ENCODE measurements around the gene ATP10A.

Gene ATP10A

GRCh38 chr15:25670025-25670554 is 193.0 kb downstream of the ATP10A start:
- Histone ChIP-seq H3K4me3 (peak overlapping the region; percentile 69), H3K36me3 (ENCODE audit: insufficient read depth, low read length) (no peaks in the 10 kb centered on the region), H3K27ac (peak overlapping the region; percentile 42; the same call in 1 of the 2 replicates), H3K9me3 (ENCODE audit: low read depth, low read length) (no peaks in the 10 kb centered on the region), H3K9ac (ENCODE audit: insufficient read length) (no peak overlapping the region)
- DNase-seq (ENCODE audit: low read depth, low spot score) = no peak
- TF ChIP-seq POLR2AphosphoS5 (IDR thresholded peaks at IDR 0.05; ENCODE audit: borderline replicate concordance, low read depth, low read length) = no peak
- no peak for TF ChIP-seq EZH2 (IDR thresholded peaks at IDR 0.05)
- TF ChIP-seq FOXP2 (optimal IDR thresholded peaks at IDR 0.05; ENCODE audit: control extremely low read depth, extremely low read length, insufficient read depth) = no peak

- Histone ChIP-seq H3K4me3 (no peak overlapping the region), H3K9me3 (ENCODE audit: low read depth, low read length) (no peaks in the 10 kb centered on the region), H3K9ac (ENCODE audit: insufficient read length) (no peak overlapping the region), H3K36me3 (ENCODE audit: insufficient read depth, low read length) (no peaks in the 10 kb centered on the region), H3K27ac (no peak overlapping the region)
- TF ChIP-seq FOXP2 (optimal IDR thresholded peaks at IDR 0.05; ENCODE audit: control extremely low read depth, extremely low read length, insufficient read depth) (no peak), EZH2 (IDR thresholded peaks at IDR 0.05) (no peak), POLR2AphosphoS5 (IDR thresholded peaks at IDR 0.05; ENCODE audit: borderline replicate concordance, low read depth, low read length) (no peak)
- no peak for DNase-seq (ENCODE audit: low read depth, low spot score)
Observed at GRCh38 chr15:25668901-25669300, 194.2 kb downstream of the ATP10A start.

DNA sequence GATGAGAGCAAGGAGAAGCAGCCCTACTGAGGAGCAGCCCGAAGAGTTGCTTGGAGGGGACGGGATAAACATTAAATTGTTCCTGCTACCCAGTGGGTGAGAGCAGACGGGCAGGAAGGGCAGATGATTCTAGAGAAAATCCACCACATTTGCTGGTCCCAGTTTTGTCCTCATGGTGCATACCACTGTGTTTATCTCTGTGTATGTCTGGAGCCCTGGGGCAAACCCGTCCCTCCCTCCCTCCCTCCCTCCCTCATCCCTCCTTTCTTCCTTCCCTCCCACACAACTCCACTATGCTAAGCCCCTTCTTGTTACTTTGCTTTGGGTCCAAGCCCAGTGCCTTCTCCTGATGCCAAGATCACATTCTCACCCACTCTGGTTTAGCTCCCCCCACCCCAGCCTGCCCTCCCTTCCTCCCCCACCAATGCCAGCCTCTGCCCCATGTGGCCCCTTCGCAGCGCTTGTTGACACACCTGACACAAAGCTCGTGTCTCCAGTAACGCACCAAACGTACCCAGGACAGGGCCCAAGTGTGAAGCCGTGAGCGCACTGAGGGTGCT is 194.8 kb downstream of the ATP10A start:
- no peak for DNase-seq (ENCODE audit: low read depth, low spot score)
- H3K9ac ChIP-seq (ENCODE audit: insufficient read length) = no peak overlapping the region

GRCh38 chr15:25667829-25668228 is 195.3 kb downstream of the ATP10A start:
- DNase-seq (ENCODE audit: low read depth, low spot score) = no peak
- TF ChIP-seq EZH2 (IDR thresholded peaks at IDR 0.05) (no peak), POLR2AphosphoS5 (IDR thresholded peaks at IDR 0.05; ENCODE audit: borderline replicate concordance, low read depth, low read length) (no peak), FOXP2 (optimal IDR thresholded peaks at IDR 0.05; ENCODE audit: control extremely low read depth, extremely low read length, insufficient read depth) (no peak)
- Histone ChIP-seq H3K4me3 (no peak overlapping the region), H3K27ac (no peak overlapping the region), H3K36me3 (ENCODE audit: insufficient read depth, low read length) (no peaks in the 10 kb centered on the region), H3K9ac (ENCODE audit: insufficient read length) (no peak overlapping the region), H3K9me3 (ENCODE audit: low read depth, low read length) (no peaks in the 10 kb centered on the region)

More for the DNA sequence above, 194.8 kb downstream of the ATP10A start:
- no peak for TF ChIP-seq EZH2 (IDR thresholded peaks at IDR 0.05)
- no peak for TF ChIP-seq POLR2AphosphoS5 (IDR thresholded peaks at IDR 0.05; ENCODE audit: borderline replicate concordance, low read depth, low read length)
- TF ChIP-seq FOXP2 (optimal IDR thresholded peaks at IDR 0.05; ENCODE audit: control extremely low read depth, extremely low read length, insufficient read depth) = no peak
- Histone ChIP-seq H3K36me3 (ENCODE audit: insufficient read depth, low read length) (no peaks in the 10 kb centered on the region), H3K4me3 (no peak overlapping the region), H3K27ac (no peak overlapping the region), H3K9me3 (ENCODE audit: low read depth, low read length) (no peaks in the 10 kb centered on the region)

DNA sequence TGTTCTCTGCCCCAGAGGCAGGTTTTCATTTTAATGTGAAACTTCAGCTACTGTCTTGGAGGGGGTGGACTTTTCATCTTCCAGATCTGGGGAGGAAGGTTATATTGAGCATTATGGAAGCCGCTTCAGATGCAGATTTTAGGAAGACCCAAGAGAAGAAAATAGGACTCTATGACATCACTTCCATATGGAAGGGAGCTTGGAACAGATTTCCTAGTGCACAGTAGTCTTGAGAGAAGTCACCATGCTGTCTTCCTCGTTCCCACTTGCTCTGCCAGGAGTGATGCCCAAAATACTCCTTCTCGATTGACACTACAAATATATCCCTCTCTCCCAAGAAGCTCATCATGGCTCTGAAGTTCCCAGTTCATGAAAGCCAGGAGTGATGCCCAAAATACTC is 197.2 kb downstream of the ATP10A start:
- Histone ChIP-seq H3K4me3 (no peak overlapping the region), H3K36me3 (ENCODE audit: insufficient read depth, low read length) (no peaks in the 10 kb centered on the region), H3K9me3 (ENCODE audit: low read depth, low read length) (no peaks in the 10 kb centered on the region), H3K9ac (ENCODE audit: insufficient read length) (no peak overlapping the region), H3K27ac (no peak overlapping the region)
- no peak for DNase-seq (ENCODE audit: low read depth, low spot score)
- no peak for TF ChIP-seq EZH2 (IDR thresholded peaks at IDR 0.05)
- no peak for TF ChIP-seq POLR2AphosphoS5 (IDR thresholded peaks at IDR 0.05; ENCODE audit: borderline replicate concordance, low read depth, low read length)

- no peak for DNase-seq (ENCODE audit: low read depth, low spot score)
- no peak overlapping the region for H3K9ac ChIP-seq (ENCODE audit: insufficient read length)
- no peaks in the 10 kb centered on the region for H3K9me3 ChIP-seq (ENCODE audit: low read depth, low read length)
- TF ChIP-seq EZH2 (IDR thresholded peaks at IDR 0.05) (no peak), FOXP2 (optimal IDR thresholded peaks at IDR 0.05; ENCODE audit: control extremely low read depth, extremely low read length, insufficient read depth) (no peak), POLR2AphosphoS5 (IDR thresholded peaks at IDR 0.05; ENCODE audit: borderline replicate concordance, low read depth, low read length) (no peak)
- no peak overlapping the region for H3K27ac ChIP-seq
- no peaks in the 10 kb centered on the region for H3K36me3 ChIP-seq (ENCODE audit: insufficient read depth, low read length)
- no peak overlapping the region for H3K4me3 ChIP-seq
Observed at GRCh38 chr15:25664761-25665160, 198.4 kb downstream of the ATP10A start.

GRCh38 chr15:25663515-25663914 is 199.6 kb downstream of the ATP10A start:
- no peak overlapping the region for H3K27ac ChIP-seq
- no peaks in the 10 kb centered on the region for H3K9me3 ChIP-seq (ENCODE audit: low read depth, low read length)
- no peak overlapping the region for H3K9ac ChIP-seq (ENCODE audit: insufficient read length)
- TF ChIP-seq EZH2 (IDR thresholded peaks at IDR 0.05) = no peak
- TF ChIP-seq POLR2AphosphoS5 (IDR thresholded peaks at IDR 0.05; ENCODE audit: borderline replicate concordance, low read depth, low read length) = no peak
- no peak for TF ChIP-seq FOXP2 (optimal IDR thresholded peaks at IDR 0.05; ENCODE audit: control extremely low read depth, extremely low read length, insufficient read depth)
- no peak for DNase-seq (ENCODE audit: low read depth, low spot score)
- no peak overlapping the region for H3K4me3 ChIP-seq
- H3K36me3 ChIP-seq (ENCODE audit: insufficient read depth, low read length) = no peaks in the 10 kb centered on the region

- Histone ChIP-seq H3K27ac (no peak overlapping the region), H3K4me3 (no peak overlapping the region), H3K9ac (ENCODE audit: insufficient read length) (no peak overlapping the region), H3K36me3 (ENCODE audit: insufficient read depth, low read length) (no peaks in the 10 kb centered on the region), H3K9me3 (ENCODE audit: low read depth, low read length) (no peaks in the 10 kb centered on the region)
- TF ChIP-seq POLR2AphosphoS5 (IDR thresholded peaks at IDR 0.05; ENCODE audit: borderline replicate concordance, low read depth, low read length) (no peak), EZH2 (IDR thresholded peaks at IDR 0.05) (no peak), FOXP2 (optimal IDR thresholded peaks at IDR 0.05; ENCODE audit: control extremely low read depth, extremely low read length, insufficient read depth) (no peak)
- DNase-seq (ENCODE audit: low read depth, low spot score) = no peak
Observed at GRCh38 chr15:25661898-25662297, 201.2 kb downstream of the ATP10A start.

DNA sequence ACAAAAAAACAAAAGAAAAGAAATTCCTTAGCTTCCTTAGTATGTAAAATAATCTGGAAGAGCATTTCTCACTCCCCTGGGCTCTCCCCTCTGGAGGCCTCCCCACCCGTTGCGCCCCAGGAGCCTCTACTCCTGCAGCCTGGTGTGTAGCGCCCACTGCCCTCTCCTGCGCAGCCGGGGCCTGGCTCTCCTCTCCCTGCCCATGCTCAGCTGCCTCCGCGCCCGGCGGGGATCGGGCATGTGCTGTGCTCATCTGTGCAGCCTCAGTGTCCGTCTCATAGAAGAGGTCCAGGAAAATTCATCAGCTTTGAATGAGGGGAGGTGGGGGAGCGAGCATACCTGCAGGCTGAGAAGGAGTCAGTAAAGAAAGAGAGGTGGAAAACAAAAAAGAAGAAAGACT is 203.9 kb downstream of the ATP10A start:
- no peak for TF ChIP-seq EZH2 (IDR thresholded peaks at IDR 0.05)
- TF ChIP-seq POLR2AphosphoS5 (IDR thresholded peaks at IDR 0.05; ENCODE audit: borderline replicate concordance, low read depth, low read length) = no peak
- no peak for TF ChIP-seq FOXP2 (optimal IDR thresholded peaks at IDR 0.05; ENCODE audit: control extremely low read depth, extremely low read length, insufficient read depth)
- Histone ChIP-seq H3K27ac (no peak overlapping the region), H3K4me3 (no peak overlapping the region), H3K9ac (ENCODE audit: insufficient read length) (no peak overlapping the region), H3K36me3 (ENCODE audit: insufficient read depth, low read length) (no peaks in the 10 kb centered on the region), H3K9me3 (ENCODE audit: low read depth, low read length) (no peaks in the 10 kb centered on the region)
- DNase-seq (ENCODE audit: low read depth, low spot score) = no peak
